ENCODE data around the gene ZBTB12.
"Not testable (repeated sequence)": the region's sequence is repeated elsewhere in the genome, so short reads cannot be mapped to it uniquely, and the experiment has no call there.

Gene ZBTB12

GRCh38 chr6:31901953-31902643, at the start of gene ZBTB12:
Gene ZBTB12 (minus strand): TSS chr6:31902086. CDS start chr6:31901305, 781 bp downstream.
- peak; percentile 95 for DNase-seq (ENCODE audit: low read depth)

GRCh38 chr6:31949926-31950548, 48.2 kb upstream of the ZBTB12 start:
- no peak for DNase-seq (ENCODE audit: low read depth)

- DNase-seq (ENCODE audit: low read depth) = peak; percentile 39
These were observed 47.0 kb upstream of the ZBTB12 start for GRCh38 chr6:31948753-31949413.

- no peak for DNase-seq (ENCODE audit: low read depth)
These were observed 46.4 kb upstream of the ZBTB12 start for GRCh38 chr6:31948306-31948705.

- no peak for DNase-seq (ENCODE audit: low read depth)
These were observed 46.0 kb upstream of the ZBTB12 start for GRCh38 chr6:31947864-31948263.

GRCh38 chr6:31947070-31947675, 45.3 kb upstream of the ZBTB12 start:
- no peak for DNase-seq (ENCODE audit: low read depth)

GRCh38 chr6:31946370-31946885, 44.5 kb upstream of the ZBTB12 start:
- no peak for DNase-seq (ENCODE audit: low read depth)

- peak; percentile 79 for DNase-seq (ENCODE audit: low read depth)
These were observed 43.9 kb upstream of the ZBTB12 start, which contains the start of gene CFB for GRCh38 chr6:31945507-31946369. Gene CFB (plus strand): TSS chr6:31946095. CDS start chr6:31946222, 127 bp downstream.

GRCh38 chr6:31945154-31945506, 43.2 kb upstream of the ZBTB12 start:
- no peak for DNase-seq (ENCODE audit: low read depth)

GRCh38 chr6:31943742-31944141, 41.9 kb upstream of the ZBTB12 start:
- DNase-seq (ENCODE audit: low read depth) = no peak

GRCh38 chr6:31940256-31940664, 38.4 kb upstream of the ZBTB12 start:
- peak; percentile 70 for DNase-seq (ENCODE audit: low read depth)

- no peak for DNase-seq (ENCODE audit: low read depth)
These were observed 33.9 kb upstream of the ZBTB12 start for GRCh38 chr6:31935823-31936222.

- DNase-seq (ENCODE audit: low read depth) = no peak
These were observed 33.1 kb upstream of the ZBTB12 start for GRCh38 chr6:31935021-31935420.

- no peak for DNase-seq (ENCODE audit: low read depth)
These were observed 31.7 kb upstream of the ZBTB12 start for GRCh38 chr6:31933537-31933936.

GRCh38 chr6:31932137-31932536, 30.3 kb upstream of the ZBTB12 start:
- not testable (repeated sequence) for DNase-seq (ENCODE audit: low read depth)

GRCh38 chr6:31930962-31931361, 29.1 kb upstream of the ZBTB12 start:
- no peak for DNase-seq (ENCODE audit: low read depth)

- DNase-seq (ENCODE audit: low read depth) = no peak
These were observed 26.7 kb upstream of the ZBTB12 start for GRCh38 chr6:31928672-31928939.

- DNase-seq (ENCODE audit: low read depth) = no peak
These were observed 26.2 kb upstream of the ZBTB12 start for GRCh38 chr6:31927863-31928671.

GRCh38 chr6:31927242-31927862, 25.5 kb upstream of the ZBTB12 start, which contains the start of gene C2:
Gene C2 (plus strand): TSS chr6:31927717. CDS start chr6:31927753, 36 bp downstream.
- no peak for DNase-seq (ENCODE audit: low read depth)

GRCh38 chr6:31922942-31923341, 21.1 kb upstream of the ZBTB12 start:
- DNase-seq (ENCODE audit: low read depth) = no peak

Data from HS-27A (cell line).